HL-60 (cell line): ENCODE data around the gene ULBP2.
"Not testable (repeated sequence)": the region's sequence is repeated elsewhere in the genome, so short reads cannot be mapped to it uniquely, and the experiment has no call there.

Source experiments
- DNase-seq, 2 experiments: peaks; one replicate each; pipeline ENCODE4 v3.0.0-alpha.2; 2010 to 2020; ENCODE audit warnings: low read depth in 1 of 2, low spot score in 1 of 2
- H3K27ac ChIP-seq: fragments of 250-450 bp; sonication (Bioruptor Pico); replicated peaks from 2 replicates; pipeline ENCODE4 v1.5.1; 2020; ENCODE audit warnings: mild to moderate bottlenecking, moderate library complexity
- H3K27me3 ChIP-seq: fragments of 250-450 bp; sonication (Bioruptor Pico); 2 replicates; pipeline ENCODE4 v1.5.1; 2021; ENCODE audit warnings: mild to moderate bottlenecking, moderate library complexity; ENCODE audit not compliant: insufficient read depth, poor library complexity, severe bottlenecking
- H3K4me3 ChIP-seq: replicated peaks from 2 replicates; pipeline ENCODE4 v1.5.1; 2011; ENCODE audit warnings: mild to moderate bottlenecking, control low read depth, low read length; ENCODE audit not compliant: insufficient read depth
- GABPA ChIP-seq: IDR thresholded peaks from 2 replicates; pipeline ENCODE4 v1.6.1; 2012; ENCODE audit warnings: low read depth
- POLR2AphosphoS5 ChIP-seq: IDR thresholded peaks from 2 replicates; pipeline ENCODE4 v1.6.1; 2012; ENCODE audit warnings: low read depth
- SPI1 ChIP-seq: IDR thresholded peaks from 2 replicates; pipeline ENCODE4 v1.6.1; 2012; ENCODE audit warnings: low read depth, mild to moderate bottlenecking, borderline replicate concordance
- TF ChIP-seq, protein P1 (sequence below): IDR thresholded peaks from one replicate; pipeline ENCODE4 v1.5.1; 2011; ENCODE audit warnings: low read length, control low read depth, inconsistent platforms; ENCODE audit not compliant: insufficient read depth
- TF ChIP-seq, protein P2 (sequence below): IDR thresholded peaks from 2 replicates; pipeline ENCODE4 v1.6.1; 2012; ENCODE audit warnings: low read depth; ENCODE audit not compliant: insufficient replicate concordance

The ULBP2 gene

DNA sequence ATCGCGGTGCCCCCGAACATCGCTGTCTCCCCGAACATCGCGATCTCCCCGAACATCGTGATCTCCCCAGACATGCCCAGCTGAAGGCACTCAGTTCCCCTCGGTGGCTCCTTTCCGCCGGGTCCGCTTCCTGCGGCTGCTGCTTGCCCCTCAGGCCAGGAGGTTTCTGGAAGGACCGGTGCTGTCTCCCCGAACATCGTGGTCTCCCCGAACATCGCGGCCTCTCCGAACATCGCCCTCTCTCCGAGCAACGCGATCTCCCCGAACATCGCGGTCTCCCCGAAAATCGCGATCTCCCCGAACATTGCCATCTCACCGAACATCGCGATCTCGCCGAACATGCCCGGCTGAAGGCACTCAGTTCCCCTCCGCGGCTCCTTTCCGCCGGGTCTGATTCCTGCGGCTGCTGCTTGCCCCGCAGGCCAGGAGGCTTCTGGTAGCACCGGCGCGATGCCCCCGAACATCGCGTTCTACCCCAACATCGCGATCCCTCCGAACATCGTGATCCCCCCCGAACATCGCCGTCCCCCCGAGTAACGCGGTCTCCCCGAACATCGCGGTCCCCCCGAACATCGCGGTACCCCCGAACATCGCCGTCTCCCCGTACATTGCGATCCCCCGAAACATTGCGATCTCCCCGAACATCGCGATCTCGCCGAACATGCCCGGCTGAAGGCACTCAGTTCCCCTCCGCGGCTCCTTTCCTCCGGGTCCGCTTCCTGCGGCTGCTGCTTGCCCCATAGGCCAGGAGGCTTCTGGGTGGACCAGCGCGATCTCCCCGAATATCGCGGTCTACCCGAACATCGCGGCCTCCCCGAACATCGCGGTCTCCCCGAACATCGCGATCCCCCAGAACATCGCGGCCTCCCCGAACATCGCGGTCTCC lies 22.7 kb downstream of the ULBP2 start:
- Histone ChIP-seq H3K4me3 (peak overlapping the region; percentile 49; the same call in 1 of the 2 replicates), H3K27me3 (peaks cover 21% of the 10 kb centered on the region), H3K27ac (no peak overlapping the region)
- TF ChIP-seq SPI1 = no peak
- no peak for DNase-seq

DNA sequence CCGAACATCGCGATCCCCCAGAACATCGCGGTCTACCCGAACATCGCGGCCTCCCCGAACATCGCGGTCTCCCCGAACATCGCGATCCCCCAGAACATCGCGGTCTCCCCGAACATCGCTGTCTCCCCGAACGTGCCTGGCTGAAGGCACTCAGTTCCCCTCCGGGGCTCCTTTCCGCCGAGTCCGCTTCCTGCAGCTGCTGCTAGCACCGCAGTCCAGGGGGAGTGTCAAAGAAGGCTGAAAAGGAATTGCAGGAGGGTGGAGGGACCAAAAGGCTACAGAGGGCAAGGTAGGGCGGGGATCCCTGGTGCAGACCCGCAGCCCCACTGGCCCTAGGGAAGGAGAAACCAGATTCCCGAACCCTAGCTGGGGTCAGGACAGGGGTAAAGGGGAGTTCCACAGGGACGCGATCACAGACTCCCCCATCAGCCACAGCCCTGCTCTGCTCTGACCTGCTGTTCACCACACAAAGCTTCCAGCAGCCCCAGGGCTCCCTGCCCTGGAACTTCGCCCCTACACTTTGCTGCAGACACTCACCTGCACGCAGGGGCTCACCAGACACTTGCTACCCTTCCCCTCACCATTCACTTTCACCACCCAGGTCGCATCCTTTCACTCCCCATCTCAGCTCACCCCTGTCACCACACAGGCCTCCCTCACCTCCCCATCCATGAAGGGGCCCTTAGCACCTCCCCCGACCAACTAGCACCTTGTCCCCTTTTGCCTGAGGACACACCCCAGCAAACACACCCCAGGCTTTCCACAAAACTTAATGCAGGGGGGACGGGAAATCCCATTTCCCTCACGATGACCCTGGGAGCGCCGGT lies 23.6 kb downstream of the ULBP2 start:
- no peak overlapping the region for H3K4me3 ChIP-seq
- TF ChIP-seq GABPA = no peak
- TF ChIP-seq POLR2AphosphoS5 = no peak
- TF ChIP-seq, protein P1, sequence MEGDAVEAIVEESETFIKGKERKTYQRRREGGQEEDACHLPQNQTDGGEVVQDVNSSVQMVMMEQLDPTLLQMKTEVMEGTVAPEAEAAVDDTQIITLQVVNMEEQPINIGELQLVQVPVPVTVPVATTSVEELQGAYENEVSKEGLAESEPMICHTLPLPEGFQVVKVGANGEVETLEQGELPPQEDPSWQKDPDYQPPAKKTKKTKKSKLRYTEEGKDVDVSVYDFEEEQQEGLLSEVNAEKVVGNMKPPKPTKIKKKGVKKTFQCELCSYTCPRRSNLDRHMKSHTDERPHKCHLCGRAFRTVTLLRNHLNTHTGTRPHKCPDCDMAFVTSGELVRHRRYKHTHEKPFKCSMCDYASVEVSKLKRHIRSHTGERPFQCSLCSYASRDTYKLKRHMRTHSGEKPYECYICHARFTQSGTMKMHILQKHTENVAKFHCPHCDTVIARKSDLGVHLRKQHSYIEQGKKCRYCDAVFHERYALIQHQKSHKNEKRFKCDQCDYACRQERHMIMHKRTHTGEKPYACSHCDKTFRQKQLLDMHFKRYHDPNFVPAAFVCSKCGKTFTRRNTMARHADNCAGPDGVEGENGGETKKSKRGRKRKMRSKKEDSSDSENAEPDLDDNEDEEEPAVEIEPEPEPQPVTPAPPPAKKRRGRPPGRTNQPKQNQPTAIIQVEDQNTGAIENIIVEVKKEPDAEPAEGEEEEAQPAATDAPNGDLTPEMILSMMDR = no peak
- no peak for TF ChIP-seq SPI1
- TF ChIP-seq, protein P2, sequence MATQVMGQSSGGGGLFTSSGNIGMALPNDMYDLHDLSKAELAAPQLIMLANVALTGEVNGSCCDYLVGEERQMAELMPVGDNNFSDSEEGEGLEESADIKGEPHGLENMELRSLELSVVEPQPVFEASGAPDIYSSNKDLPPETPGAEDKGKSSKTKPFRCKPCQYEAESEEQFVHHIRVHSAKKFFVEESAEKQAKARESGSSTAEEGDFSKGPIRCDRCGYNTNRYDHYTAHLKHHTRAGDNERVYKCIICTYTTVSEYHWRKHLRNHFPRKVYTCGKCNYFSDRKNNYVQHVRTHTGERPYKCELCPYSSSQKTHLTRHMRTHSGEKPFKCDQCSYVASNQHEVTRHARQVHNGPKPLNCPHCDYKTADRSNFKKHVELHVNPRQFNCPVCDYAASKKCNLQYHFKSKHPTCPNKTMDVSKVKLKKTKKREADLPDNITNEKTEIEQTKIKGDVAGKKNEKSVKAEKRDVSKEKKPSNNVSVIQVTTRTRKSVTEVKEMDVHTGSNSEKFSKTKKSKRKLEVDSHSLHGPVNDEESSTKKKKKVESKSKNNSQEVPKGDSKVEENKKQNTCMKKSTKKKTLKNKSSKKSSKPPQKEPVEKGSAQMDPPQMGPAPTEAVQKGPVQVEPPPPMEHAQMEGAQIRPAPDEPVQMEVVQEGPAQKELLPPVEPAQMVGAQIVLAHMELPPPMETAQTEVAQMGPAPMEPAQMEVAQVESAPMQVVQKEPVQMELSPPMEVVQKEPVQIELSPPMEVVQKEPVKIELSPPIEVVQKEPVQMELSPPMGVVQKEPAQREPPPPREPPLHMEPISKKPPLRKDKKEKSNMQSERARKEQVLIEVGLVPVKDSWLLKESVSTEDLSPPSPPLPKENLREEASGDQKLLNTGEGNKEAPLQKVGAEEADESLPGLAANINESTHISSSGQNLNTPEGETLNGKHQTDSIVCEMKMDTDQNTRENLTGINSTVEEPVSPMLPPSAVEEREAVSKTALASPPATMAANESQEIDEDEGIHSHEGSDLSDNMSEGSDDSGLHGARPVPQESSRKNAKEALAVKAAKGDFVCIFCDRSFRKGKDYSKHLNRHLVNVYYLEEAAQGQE = no peak
- DNase-seq = no peak
- no peak overlapping the region for H3K27ac ChIP-seq
- peaks cover 21% of the 10 kb centered on the region for H3K27me3 ChIP-seq

DNA sequence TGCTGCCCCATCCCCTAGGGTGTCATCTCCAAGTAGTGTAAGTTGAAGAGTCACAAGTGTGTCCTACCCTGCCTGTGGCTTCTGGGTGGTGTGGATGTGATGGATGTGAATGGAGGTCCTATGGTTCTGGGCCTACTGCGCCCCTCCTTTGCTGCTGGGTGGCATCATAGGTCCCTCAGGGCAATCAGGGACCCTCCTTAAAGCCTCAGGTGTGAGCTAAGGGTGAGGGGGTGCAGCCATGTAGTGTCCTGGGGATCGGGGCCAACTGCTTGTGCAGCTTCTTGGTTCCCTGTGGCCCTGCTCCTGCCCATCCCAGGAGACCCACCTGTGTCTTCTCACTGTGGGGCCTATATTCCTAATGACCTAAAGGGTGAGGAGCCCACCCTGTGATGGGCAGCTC lies 24.5 kb downstream of the ULBP2 start:
- H3K27me3 ChIP-seq = peaks cover 21% of the 10 kb centered on the region
- not testable (repeated sequence) for DNase-seq, H3K27ac ChIP-seq, H3K4me3 ChIP-seq

DNA sequence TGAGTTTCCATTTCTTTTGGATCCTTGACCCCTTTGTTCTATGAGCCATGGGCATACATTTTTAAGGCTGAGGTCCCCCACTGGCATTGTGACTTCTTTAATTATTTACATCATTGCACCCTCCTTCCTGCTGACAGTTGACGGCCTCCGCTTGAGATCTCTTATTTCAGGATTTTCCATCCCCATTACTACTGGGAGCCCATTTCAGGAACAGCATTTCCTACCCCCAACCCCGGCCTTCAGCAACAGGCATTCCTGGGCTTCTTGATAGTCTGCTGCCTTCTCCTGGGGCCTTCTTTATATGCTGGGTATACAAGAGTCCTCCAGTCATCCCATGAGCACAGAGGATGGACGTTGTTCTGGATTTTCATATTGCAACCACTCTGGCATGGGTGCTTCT lies 25.8 kb downstream of the ULBP2 start:
- H3K4me3 ChIP-seq = no peak overlapping the region
- TF ChIP-seq, protein P1 = no peak
- TF ChIP-seq GABPA = no peak
- no peak for TF ChIP-seq POLR2AphosphoS5
- TF ChIP-seq, protein P2 = no peak
- no peak for TF ChIP-seq SPI1
- H3K27ac ChIP-seq = no peak overlapping the region
- no peak for DNase-seq
- peaks cover 21% of the 10 kb centered on the region for H3K27me3 ChIP-seq

DNA sequence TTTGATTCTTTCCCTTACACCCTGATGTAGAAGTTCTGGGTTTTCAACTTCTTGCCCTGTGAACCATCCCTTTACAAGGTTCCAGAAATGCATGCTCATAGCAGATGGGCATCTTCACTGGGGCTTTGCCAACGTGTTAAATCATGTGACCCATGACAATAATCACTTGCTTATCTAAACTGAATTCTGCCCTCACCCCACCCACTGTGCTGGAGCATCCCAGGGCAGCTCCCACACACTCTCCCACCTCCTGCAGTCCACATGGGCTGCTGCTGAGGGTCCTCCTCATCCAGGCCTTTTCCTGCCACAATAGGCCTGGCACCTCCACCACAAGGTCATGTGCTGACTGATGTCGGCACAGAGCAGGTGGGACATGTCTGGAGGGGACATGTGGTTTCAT lies 26.2 kb downstream of the ULBP2 start:
- peaks cover 21% of the 10 kb centered on the region for H3K27me3 ChIP-seq
- not testable (repeated sequence) for DNase-seq, H3K27ac ChIP-seq, H3K4me3 ChIP-seq

DNA sequence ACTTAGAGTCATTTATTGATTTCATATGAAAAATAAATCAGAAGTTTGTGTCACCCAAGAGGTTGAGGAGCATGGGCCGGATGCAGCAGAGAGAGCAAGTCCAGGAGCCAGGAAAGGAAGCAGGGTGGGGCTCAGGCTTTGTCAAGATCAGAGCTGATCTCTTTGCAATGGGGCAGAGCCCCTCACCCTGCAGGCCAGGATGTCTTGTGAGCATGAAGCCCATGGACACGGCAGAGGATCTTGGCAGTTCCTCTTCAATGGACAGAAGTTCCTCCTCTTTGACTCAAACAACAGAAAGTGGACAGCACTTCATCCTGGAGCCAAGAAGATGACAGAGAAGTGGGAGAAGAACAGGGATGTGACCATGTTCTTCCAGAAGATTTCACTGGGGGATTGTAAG lies 27.1 kb downstream of the ULBP2 start:
- H3K27ac ChIP-seq, DNase-seq, H3K4me3 ChIP-seq: not testable (repeated sequence)
- peaks cover 20% of the 10 kb centered on the region for H3K27me3 ChIP-seq
